ENCODE results near the gene ALPG.
"Not testable (repeated sequence)": the region's sequence is repeated elsewhere in the genome, so short reads cannot be mapped to it uniquely, and the experiment has no call there.

The ALPG gene

DNA sequence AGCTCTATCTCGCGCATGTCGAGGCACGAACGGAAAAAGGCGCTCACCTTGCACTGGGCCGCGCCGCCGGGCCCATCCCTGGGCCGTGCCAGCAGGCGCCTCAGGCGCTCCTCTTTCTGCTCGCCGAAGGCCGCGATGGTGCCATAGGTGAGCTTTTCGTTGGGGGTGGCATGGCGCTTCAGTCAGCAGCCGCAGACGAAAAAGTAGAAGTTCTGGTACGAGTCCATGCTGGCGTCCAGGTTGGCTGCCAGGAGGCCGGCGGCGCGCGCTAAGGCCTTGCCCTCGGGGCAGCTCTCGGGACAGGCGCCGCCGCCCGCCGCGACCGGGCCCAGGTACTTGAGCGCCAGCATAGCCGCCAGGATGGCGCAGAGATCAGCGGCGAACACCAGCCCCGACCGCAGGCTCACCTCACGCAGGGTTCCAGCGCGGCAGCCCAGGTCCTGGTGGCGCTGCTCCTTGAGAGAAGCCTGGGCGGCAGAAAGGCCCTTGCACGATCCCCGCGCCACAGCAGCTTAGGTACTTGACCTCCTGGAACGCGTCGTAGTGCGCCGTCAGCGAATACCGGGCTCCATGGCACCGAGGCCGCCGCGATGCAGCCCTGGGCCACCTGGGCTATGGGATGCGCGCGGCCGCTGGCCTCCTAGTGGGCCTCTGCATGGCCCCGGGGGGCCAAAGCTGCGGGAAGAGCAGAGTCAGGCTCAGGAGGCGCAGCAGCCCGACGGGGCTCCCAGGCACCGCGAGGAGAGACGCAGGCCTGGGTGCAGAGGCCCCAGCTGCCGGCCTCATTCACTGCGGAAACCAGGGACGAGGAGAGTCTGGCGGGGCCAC, 12.8 kb downstream of the ALPG start:
- DNase-seq (ENCODE audit: low read depth in 2 of 2), result no peak

DNA sequence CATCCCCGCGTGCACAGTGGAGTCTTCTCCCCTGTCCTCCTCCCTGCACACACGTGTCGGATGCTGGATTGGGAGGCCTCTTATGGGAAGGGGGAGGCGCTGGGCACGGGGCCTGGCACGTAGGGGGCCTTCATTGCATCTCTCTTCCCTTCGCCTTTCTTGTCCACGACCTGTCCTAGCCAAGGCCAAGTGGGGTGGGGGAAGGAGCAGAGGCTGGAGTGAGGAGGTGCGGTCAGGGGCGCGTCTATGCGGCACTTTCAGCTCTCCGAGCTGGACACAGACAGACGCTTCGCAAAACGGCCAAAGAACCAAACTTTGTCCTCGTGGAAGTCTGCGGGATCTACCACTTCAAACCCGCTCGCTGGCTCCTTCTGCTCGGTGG, 13.4 kb downstream of the ALPG start:
- no peak for DNase-seq (ENCODE audit: low read depth in 2 of 2)

DNA sequence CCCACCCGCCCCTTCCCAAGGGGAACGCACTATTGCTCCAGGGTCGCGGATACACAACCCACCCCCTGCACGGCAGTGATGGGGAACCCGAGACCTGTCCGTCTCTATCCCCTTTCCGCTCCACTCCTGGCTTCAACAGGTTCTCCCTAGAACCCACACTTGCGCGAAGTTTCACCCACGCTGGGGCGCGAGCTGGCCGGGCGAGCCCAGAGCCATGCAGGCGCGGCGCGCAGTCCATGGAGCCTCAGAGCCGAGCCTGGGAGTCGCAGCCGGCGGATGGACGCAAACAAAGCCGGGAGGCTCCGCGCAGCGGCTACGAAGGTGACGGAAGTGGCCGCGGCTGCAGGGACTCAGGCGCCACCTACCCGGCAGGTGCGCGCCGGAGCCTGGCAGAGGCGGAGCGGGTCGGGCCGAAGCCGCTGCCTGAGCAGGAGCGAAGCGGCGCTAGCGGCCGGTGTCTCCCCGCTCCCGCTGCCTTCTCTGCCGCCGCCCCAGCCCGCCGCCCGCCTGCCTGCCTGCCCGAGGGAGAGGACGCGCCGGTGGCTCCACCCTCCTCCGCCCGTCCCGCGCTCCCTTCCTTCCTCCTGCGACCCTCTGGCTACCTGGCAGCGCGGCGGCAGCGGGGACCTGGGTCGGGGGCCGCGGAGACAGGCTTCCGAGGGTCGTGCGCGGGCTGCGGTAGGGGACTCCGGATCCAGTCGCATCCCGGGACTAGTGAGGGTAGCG, 14.0 kb downstream of the ALPG start:
- DNase-seq (ENCODE audit: low read depth in 2 of 2), result peak; percentile 15 to 25

DNA sequence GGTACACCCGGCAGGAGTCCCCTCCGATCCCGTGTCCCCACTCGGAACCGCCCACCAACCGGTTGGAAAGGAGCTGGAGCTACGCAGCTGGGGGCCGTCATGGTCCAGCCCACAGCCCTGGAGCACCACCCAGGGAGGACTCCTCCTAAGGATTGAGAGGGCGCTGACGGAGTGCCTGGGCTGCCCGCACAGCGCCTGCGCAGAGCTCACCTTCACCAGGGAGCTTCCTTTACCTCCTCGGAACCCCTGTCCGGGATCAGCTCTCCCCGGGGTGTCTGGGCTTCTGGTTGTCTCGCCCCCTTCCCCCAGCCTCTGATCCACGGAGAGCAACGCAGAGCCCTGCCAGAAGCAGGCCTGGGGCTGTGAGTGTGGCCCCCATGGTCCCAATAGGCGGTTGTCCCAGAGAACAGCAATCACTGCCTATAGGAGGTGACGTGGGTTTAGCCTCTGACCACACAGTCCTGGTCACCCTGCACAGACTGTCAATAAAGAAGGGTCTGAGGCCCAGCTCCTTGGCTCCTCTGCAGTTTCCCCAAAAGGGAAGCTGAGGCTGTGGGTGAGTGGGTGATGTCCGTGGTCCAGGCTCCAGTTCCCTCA, 14.6 kb downstream of the ALPG start:
- no peak for DNase-seq (ENCODE audit: low read depth in 2 of 2)

DNA sequence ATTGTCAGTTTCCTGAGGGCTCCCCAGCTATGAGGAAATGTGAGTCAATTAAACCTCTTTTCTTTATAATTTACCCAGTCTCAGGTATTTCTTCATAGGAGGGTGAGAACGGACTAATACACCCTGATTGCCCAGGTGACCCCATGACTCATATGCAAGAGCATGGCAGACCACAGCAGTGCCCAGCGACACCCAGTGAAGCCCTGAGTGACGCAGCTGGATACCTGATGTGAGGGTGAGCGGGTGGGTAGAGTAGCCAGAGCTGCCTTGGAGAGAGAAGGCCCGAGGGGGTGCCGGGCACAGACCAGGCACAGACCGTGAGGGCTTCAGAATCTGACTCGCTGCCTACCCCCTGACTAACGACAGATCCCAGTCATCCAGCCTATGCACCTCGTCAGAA, 15.4 kb downstream of the ALPG start:
- DNase-seq (ENCODE audit: low read depth in 2 of 2), result no peak

GRCh38 chr2:232422996-232423395, 16.4 kb downstream of the ALPG start:
- not testable (repeated sequence) for DNase-seq (ENCODE audit: low read depth in 2 of 2)

- DNase-seq (ENCODE audit: low read depth in 2 of 2), result not testable (repeated sequence)
Observed at GRCh38 chr2:232423407-232423806, 16.8 kb downstream of the ALPG start.

GRCh38 chr2:232431705-232432590, 25.3 kb downstream of the ALPG start:
- no peak for DNase-seq (ENCODE audit: low read depth in 2 of 2)

DNA sequence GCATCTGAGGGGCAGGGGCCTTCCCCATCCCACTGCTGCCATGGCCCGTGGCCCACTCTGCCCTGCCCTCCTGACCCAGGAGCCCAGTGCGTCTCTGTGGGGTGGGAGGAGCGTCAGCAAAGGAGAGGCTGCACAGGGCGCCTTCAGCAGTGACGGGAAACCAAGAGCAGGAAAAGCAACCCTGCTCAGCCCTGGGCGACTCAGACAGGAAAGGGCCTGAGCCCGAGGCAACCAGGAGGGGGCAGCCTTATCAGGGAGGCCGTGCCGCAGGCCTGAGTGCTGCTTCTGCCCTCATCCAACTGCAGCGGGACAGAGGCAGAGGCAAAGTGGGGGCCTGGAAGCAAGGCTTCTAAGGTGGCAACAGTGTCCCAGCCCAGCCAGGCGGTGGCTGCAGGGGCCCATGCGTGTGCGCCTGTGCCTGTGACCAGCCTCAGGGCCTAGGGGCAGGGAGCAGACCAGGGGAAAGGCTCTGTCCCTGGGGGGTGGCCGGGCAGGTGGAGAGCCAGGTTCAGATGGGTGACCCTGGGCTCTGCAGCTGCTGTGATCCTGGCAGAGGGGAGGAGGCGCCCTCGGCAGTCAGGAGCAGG, 26.0 kb downstream of the ALPG start:
- no peak for DNase-seq (ENCODE audit: low read depth in 2 of 2)

DNA sequence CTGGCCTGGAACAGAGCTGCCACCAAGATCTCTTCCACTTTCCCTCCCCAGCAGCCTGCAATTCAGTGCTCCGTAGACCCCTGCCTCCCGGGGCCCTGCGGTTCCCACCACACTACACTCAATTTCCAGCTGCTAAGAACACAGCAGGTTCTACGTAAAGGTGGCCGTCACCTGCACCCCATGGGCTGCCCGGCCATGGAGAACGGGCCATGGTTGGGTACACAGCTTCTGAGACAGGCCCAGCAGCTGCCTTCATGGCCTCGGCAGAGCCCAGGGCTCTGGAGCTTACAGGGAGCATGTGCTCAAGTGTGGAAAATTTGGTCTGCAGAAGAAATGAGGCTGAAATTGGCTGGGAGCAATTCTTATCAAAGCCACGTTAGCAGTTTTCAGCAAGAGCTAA, 27.0 kb downstream of the ALPG start:
- not testable (repeated sequence) for DNase-seq (ENCODE audit: low read depth in 2 of 2)

GRCh38 chr2:232434091-232434490, 27.4 kb downstream of the ALPG start:
- no peak for DNase-seq (ENCODE audit: low read depth in 2 of 2)

DNA sequence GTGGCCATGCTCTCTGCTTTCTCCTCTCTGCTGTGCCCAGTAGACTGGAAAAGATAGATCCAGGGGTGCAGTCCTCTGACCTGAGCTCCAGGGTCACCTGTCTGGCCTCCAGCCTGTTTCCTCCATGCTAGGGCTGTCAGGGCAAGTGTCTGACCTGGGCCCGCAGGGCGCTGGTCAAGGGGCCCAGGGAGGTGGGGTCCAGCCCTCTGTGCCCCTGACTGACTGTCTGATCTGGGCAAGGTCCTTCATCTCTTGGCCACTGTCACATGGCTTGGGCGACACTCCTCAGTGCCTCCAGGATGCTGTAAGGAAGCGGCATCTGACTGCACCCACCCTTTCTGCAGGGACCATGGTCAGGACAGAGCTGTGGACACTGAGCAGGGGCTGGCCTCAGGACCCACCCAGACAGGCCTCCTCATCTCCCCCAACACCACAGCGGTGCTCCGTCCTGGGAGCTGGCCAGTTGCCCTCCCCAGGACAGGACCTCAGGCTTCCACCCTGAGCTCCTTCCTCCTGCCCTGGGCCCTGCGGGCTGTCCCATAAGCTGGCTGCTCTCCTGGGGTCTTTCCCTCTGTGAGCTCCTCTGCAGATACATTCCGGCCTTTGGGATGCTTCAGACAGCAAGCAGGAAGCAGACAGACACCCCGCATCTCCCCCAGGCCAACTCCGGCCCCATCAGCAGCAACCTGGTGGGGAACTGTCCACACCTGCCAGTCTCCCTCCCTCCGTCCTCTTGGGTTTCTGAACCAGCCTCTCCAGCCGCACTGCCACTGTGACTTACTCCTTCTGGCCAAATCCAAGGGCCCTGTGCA, 28.1 kb downstream of the ALPG start:
- DNase-seq (ENCODE audit: low read depth in 2 of 2), result no peak

DNA sequence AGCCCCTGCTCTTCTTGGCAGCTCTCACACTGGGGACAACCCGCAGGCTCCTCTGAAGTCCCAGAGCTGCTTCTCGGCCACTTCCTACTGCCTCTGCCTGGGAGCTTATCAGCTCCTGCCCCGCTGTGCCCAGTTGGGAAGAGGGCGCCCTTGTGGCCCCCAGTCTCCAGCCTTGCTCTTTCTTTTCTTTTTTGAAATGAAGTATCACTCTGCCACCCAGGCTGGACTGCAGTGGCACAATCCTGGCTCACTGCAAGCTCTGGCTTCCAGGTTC, 28.7 kb downstream of the ALPG start:
- no peak for DNase-seq (ENCODE audit: low read depth in 2 of 2)

DNA sequence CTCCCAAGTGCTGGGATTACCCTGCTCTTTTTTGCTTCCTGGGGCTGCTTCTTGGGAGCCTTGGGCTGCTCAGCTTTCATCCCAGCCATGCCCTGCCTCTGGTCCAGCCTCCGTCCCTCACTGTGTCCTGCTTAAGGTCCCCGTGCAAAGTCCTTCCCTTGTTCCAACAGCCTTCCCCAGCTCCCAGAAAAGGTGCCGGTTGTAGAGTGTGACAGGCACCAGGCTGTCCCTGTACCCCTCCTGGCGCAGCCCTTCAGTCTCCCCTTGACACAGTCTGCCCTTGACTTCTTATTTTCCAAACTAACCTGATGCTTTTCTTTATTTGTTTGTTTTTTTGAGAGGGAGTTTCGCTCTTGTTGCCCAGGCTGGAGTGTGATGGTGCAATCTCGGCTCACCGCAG, 29.2 kb downstream of the ALPG start:
- no peak for DNase-seq (ENCODE audit: low read depth in 2 of 2)

DNA sequence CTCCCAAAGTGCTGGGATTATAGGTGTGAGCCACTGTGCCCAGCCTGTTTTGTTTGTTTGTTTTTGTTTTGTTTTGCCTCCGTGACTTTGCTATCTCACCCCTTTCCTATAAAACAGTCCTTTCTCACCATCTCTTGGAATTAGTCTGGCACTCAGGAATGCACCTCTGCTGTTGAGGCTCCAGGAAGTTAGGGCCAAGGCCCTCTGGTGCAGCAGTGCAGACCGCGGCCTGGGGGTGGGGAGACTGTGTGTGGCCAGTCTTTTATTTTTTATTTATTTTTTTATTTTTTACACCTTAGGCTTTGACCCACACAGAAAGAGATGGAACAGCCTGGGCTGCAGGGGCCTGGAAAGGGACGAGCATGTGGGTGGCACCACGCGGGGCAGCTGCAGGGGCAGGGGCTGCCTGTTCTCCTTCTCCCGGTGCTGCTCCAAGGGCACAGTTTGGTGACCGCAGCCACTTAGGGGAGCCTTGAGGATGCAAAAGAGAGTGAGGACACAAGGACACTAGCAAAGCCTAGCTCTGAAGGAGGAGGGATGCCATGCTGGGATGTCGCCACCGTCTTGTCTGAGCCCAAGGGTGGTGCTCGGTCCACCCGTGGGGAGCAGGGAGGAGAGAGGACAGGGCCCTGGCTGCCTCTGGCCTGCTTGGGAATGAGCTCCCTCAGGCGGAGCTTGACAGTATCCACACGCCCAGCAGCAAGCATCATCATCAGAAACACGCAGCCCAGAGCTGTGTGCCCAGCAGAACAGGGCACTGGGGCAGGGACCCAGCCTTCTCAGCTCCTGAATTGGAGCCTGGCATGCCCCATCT, 29.9 kb downstream of the ALPG start:
- DNase-seq (ENCODE audit: low read depth in 2 of 2), result no peak

DNA sequence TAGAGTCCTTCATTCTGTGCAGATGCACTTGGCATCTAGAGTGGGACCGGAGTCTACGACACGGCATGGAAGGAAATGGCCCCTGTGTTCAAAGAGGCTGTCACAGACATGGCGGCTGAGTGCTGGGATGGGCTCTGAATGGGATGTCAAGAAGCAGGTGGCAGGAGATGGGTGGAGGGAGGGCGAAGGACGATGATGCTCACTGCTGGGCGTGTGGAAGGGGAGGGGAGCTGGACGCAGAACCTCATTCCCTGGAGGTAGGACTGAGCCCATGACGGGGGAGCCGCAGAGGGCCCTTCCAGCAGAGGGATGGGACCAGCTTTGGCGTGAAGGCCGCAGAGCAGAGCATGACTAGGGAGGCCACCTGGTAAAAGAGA, 30.5 kb downstream of the ALPG start:
- no peak for DNase-seq (ENCODE audit: low read depth in 2 of 2)

DNA sequence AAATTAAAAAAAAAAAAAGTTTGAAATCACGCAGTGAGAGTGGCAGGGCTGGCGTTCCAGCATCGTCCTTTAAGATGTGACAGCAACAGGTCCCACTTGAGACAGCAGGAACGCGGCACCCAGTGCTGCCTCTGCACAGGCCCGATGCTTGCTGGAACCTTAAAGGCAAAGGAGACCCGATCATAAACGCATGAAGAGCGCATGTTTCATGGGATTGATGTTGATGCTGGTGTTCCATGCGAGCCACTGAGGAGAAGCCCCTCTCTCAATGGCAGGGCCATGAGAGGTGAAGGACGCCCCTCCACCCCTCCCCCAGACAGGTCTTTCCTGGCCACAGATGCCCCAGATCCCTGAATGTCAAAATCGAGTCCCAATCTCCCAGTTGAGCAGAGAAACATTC, 31.4 kb downstream of the ALPG start:
- no peak for DNase-seq (ENCODE audit: low read depth in 2 of 2)

- peak in 1 of 2 donors; percentile 31 for DNase-seq (ENCODE audit: low read depth in 2 of 2)
Observed at GRCh38 chr2:232438951-232439757, 32.5 kb downstream of the ALPG start.

DNA sequence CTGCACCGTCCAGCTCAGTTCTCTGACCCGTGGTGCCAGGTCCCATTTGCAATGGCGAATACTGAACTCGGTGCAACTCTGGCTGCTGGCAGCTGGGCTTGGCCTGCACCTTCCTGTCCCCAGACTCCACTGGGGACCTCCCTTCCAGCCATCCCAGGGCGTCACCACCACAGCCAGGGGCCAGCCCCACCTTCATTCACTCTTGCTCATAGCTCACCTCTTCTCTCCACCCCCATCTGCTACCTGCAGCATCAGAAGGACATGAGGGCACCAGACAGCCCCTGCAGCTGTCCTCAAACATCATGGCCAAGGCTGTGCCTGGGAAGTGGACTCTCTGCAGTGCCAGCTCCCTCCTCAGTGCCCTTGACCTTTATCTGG, 33.1 kb downstream of the ALPG start:
- DNase-seq (ENCODE audit: low read depth in 2 of 2), result no peak
